IMR-90 (cell line): ENCODE measurements around the gene WDR45B. TPM values are rescaled to one million over a fixed set of nuclear protein-coding genes. Genes with fewer than 3 reads are reported as not detected.

Experiments
- ATAC-seq: fragments of 200-7000 bp; cut with Tn5 transposase; 2 replicates; pipeline ENCODE4 v1.9.1; 2020; ENCODE audit warnings: low read depth, mild to moderate bottlenecking, moderate library complexity
- BruUV-seq: library from RNA; stranded (reverse); fragments of 400-500 nt; replicated peaks from 2 replicates; lab custom pipeline; 2021; lab: Mats Ljungman, UMichigan
- CTCF ChIA-PET: fragments of 300-600 bp; formaldehyde crosslinking; extraction: SDS; loops from one replicate; lab custom pipeline; 2021; ENCODE audit warnings: antibody characterized with exemption; lab: Yijun Ruan, JAX
- POLR2A ChIA-PET: fragments of 300-600 bp; sonication (Branson Sonifier 250); formaldehyde crosslinking; loops from one replicate; lab custom pipeline; 2022; ENCODE audit warnings: antibody characterized with exemption; ENCODE audit not compliant: unreplicated experiment; lab: Charles Lee
- DNase-seq: peaks from one replicate; pipeline ENCODE4 v3.0.0; 2013
- H2AFZ ChIP-seq: replicated peaks from 2 replicates; pipeline ENCODE3; 2013; ENCODE audit warnings: low read length, mild to moderate bottlenecking; ENCODE audit not compliant: poor library complexity
- H2AK5ac ChIP-seq: 2 replicates; pipeline ENCODE4 v1.6.1; 2013; ENCODE audit warnings: low read depth, low read length, inconsistent platforms
- H2AK9ac ChIP-seq: replicated peaks from 2 replicates; pipeline ENCODE3; 2013; ENCODE audit warnings: mild to moderate bottlenecking, low read depth, low read length, moderate library complexity; ENCODE audit not compliant: poor library complexity
- H2BK120ac ChIP-seq: 2 replicates; pipeline ENCODE4 v1.6.1; 2013; ENCODE audit warnings: low read depth, low read length, inconsistent platforms
- H2BK15ac ChIP-seq: 3 replicates; pipeline ENCODE4 v1.6.1; 2013; ENCODE audit warnings: low read depth, low read length, inconsistent platforms
- H2BK20ac ChIP-seq: 2 replicates; pipeline ENCODE4 v1.6.1; 2013; ENCODE audit warnings: low read depth, mild to moderate bottlenecking, inconsistent platforms, low read length, moderate library complexity
- H2BK5ac ChIP-seq: 2 replicates; pipeline ENCODE4 v1.6.1; 2013; ENCODE audit warnings: mild to moderate bottlenecking, low read depth, low read length, inconsistent platforms; ENCODE audit not compliant: poor library complexity, severe bottlenecking
- H3K14ac ChIP-seq: replicated peaks from 2 replicates; pipeline ENCODE4 v1.6.1; 2013; ENCODE audit warnings: low read depth, low read length, inconsistent platforms
- H3K18ac ChIP-seq: 2 replicates; pipeline ENCODE4 v1.6.1; 2013; ENCODE audit warnings: low read depth, low read length, control low read depth
- H3K23ac ChIP-seq: 2 replicates; pipeline ENCODE4 v1.6.1; 2013; ENCODE audit warnings: low read depth, low read length, inconsistent platforms
- H3K27ac ChIP-seq: 2 replicates; pipeline ENCODE4 v1.5.1; 2013; ENCODE audit warnings: mild to moderate bottlenecking, control low read depth, low read length; ENCODE audit not compliant: insufficient read depth
- H3K27me3 ChIP-seq: 2 replicates; pipeline ENCODE4 v1.6.1; 2013; ENCODE audit warnings: low read length; ENCODE audit not compliant: control insufficient read depth, insufficient read depth
- H3K36me3 ChIP-seq: 2 replicates; pipeline ENCODE4 v1.6.1; 2013; ENCODE audit warnings: low read length, mixed read lengths; ENCODE audit not compliant: control insufficient read depth, insufficient read depth
- H3K4ac ChIP-seq: 2 replicates; pipeline ENCODE4 v1.6.1; 2013; ENCODE audit warnings: low read depth, low read length, inconsistent platforms
- H3K4me1 ChIP-seq: 2 replicates; pipeline ENCODE4 v1.6.1; 2013; ENCODE audit warnings: low read length, mixed read lengths; ENCODE audit not compliant: control insufficient read depth, insufficient read depth
- H3K4me2 ChIP-seq: 2 replicates; pipeline ENCODE4 v1.6.1; 2013; ENCODE audit warnings: low read depth, mild to moderate bottlenecking, control low read depth, low read length, moderate library complexity
- H3K4me3 ChIP-seq: 2 replicates; pipeline ENCODE4 v1.5.1; 2013; ENCODE audit warnings: low read depth, mild to moderate bottlenecking, control low read depth, low read length, moderate library complexity; ENCODE audit not compliant: insufficient read depth
- H3K56ac ChIP-seq: 2 replicates; pipeline ENCODE4 v1.6.1; 2013; ENCODE audit warnings: low read length, inconsistent platforms; ENCODE audit not compliant: insufficient read depth; ENCODE audit errors: extremely low read depth
- H3K79me1 ChIP-seq, 2 experiments: 2 replicates each; pipeline ENCODE4 v1.6.1; 2013; ENCODE audit warnings: low read length in 2 of 2, inconsistent platforms in 1 of 2, low read depth in 1 of 2
- H3K9ac ChIP-seq: 2 replicates; pipeline ENCODE4 v1.6.1; 2013; ENCODE audit warnings: low read depth, low read length, control low read depth
- H3K9me1 ChIP-seq: 2 replicates; pipeline ENCODE4 v1.6.1; 2013; ENCODE audit warnings: low read length, inconsistent platforms; ENCODE audit not compliant: insufficient read depth
- H3K9me3 ChIP-seq: 2 replicates; pipeline ENCODE4 v1.6.1; 2013; ENCODE audit warnings: low read length; ENCODE audit not compliant: control insufficient read depth, insufficient read depth
- H4K20me1 ChIP-seq: 2 replicates; pipeline ENCODE4 v1.6.1; 2013; ENCODE audit warnings: low read length, inconsistent platforms; ENCODE audit not compliant: insufficient read depth
- H4K5ac ChIP-seq: 2 replicates; pipeline ENCODE4 v1.6.1; 2013; ENCODE audit warnings: mild to moderate bottlenecking, low read depth, low read length, control low read depth
- H4K8ac ChIP-seq, 2 experiments: 2 replicates each; pipeline ENCODE4 v1.6.1; 2013; ENCODE audit warnings: low read depth in 2 of 2, low read length in 2 of 2, control low read depth in 1 of 2, inconsistent platforms in 1 of 2
- H4K91ac ChIP-seq: 2 replicates; pipeline ENCODE4 v1.6.1; 2013; ENCODE audit warnings: low read depth, low read length, inconsistent platforms; ENCODE audit not compliant: insufficient read depth
- BHLHE40 ChIP-seq: fragments of 150-350 bp; IDR thresholded peaks from 2 replicates; pipeline ENCODE4 v1.6.1; 2016; ENCODE audit warnings: mild to moderate bottlenecking, low read depth, low read length
- CEBPB ChIP-seq: IDR thresholded peaks from 2 replicates; pipeline ENCODE4 v1.6.1; 2012; ENCODE audit warnings: low read depth, low read length, improper control_type of control experiment
- CHD1 ChIP-seq: IDR thresholded peaks from 2 replicates; pipeline ENCODE4 v1.6.1; 2012; ENCODE audit warnings: low read depth, low read length, improper control_type of control experiment
- FOS ChIP-seq: fragments of 150-350 bp; IDR thresholded peaks from 2 replicates; pipeline ENCODE4 v1.6.1; 2016; ENCODE audit warnings: low read depth, low read length
- MAFK ChIP-seq: IDR thresholded peaks from 2 replicates; pipeline ENCODE4 v1.6.1; 2012; ENCODE audit warnings: low read depth, low read length, improper control_type of control experiment
- MAZ ChIP-seq: IDR thresholded peaks from 2 replicates; pipeline ENCODE4 v1.6.1; 2012; ENCODE audit warnings: low read depth, mild to moderate bottlenecking, low read length, improper control_type of control experiment, moderate library complexity, borderline replicate concordance
- MXI1 ChIP-seq: IDR thresholded peaks from 2 replicates; pipeline ENCODE4 v1.6.1; 2012; ENCODE audit warnings: low read depth, mild to moderate bottlenecking, low read length, moderate library complexity, borderline replicate concordance
- NFE2L2 ChIP-seq: fragments of 150-350 bp; IDR thresholded peaks from 2 replicates; pipeline ENCODE4 v1.6.1; 2016; ENCODE audit warnings: low read depth, mild to moderate bottlenecking, low read length
- POLR2A ChIP-seq: IDR thresholded peaks from 2 replicates; pipeline ENCODE4 v1.6.1; 2012; ENCODE audit warnings: mild to moderate bottlenecking, low read depth, low read length
- RAD21 ChIP-seq: IDR thresholded peaks from 2 replicates; pipeline ENCODE4 v1.6.1; 2012; ENCODE audit warnings: low read length, improper control_type of control experiment
- RCOR1 ChIP-seq: IDR thresholded peaks from 2 replicates; pipeline ENCODE4 v1.6.1; 2012; ENCODE audit warnings: mild to moderate bottlenecking, low read length, improper control_type of control experiment; ENCODE audit not compliant: insufficient replicate concordance
- RFX5 ChIP-seq: IDR thresholded peaks from 2 replicates; pipeline ENCODE4 v1.8.0; 2012; ENCODE audit warnings: low read depth, mild to moderate bottlenecking, low read length, moderate library complexity
- SMC3 ChIP-seq: fragments of 150-350 bp; IDR thresholded peaks from 2 replicates; pipeline ENCODE4 v1.6.1; 2016; ENCODE audit warnings: low read depth, mild to moderate bottlenecking, antibody characterized with exemption, low read length, moderate library complexity
- WGBS, 2 experiments: methylation state at CpG; one replicate each; pipeline versions ENCODE4 v1.1.5 to v1.1.7; 2013; ENCODE audit warnings: missing lambda C conversion rate in 2 of 2; ENCODE audit not compliant: insufficient read length in 1 of 2; ENCODE audit errors: extremely low coverage in 2 of 2; 5-methylcytosine and 5-hydroxymethylcytosine counted together
- dilution Hi-C: fragments of 300-500 bp; cut with HindIII; formaldehyde crosslinking; loops from one replicate; pipeline ENCODE4 v1.14.3; 2018; ENCODE audit warnings: low sequenced_read_pairs; ENCODE audit not compliant: unreplicated experiment
- in situ Hi-C: fragments of 300-500 bp; cut with MboI; formaldehyde crosslinking; loops from 3 replicates; pipeline ENCODE4 v1.14.3; 2019; ENCODE audit warnings: low sequenced_read_pairs, inconsistent platforms, mixed read lengths
- intact Hi-C: fragments of 100-400 bp; cut with micrococcal nuclease; formaldehyde crosslinking; loops from 2 replicates; pipeline ENCODE4 v1.10.0; 2022
- polyA plus RNA-seq, 3 experiments: library from polyadenylated mRNA; depleted of rRNA; stranded (reverse); fragments of >200 nt; gene quantifications; 2 replicates each; pipeline ENCODE4 v1.2.3, GENCODE V29; 2012; ENCODE audit warnings: low replicate concordance in 1 of 3
- total RNA-seq: library from RNA; depleted of rRNA; stranded (reverse); fragments of >200 nt; gene quantifications from 2 replicates; pipeline ENCODE4 v1.2.3, GENCODE V29; 2012
- TF ChIP-seq, protein P1 (sequence below): conservative IDR thresholded peaks from 2 replicates; pipeline ENCODE4 v1.5.1; 2012; ENCODE audit warnings: mild to moderate bottlenecking, low read depth, low read length, improper control_type of control experiment
- TF ChIP-seq, protein P2 (sequence below): fragments of 150-350 bp; IDR thresholded peaks from 2 replicates; pipeline ENCODE4 v1.6.1; 2017; ENCODE audit warnings: mild to moderate bottlenecking, antibody characterized with exemption, low read length, low read depth

Gene WDR45B
- total and polyA plus RNA-seq, 2 of the 4 experiments (the other 2 are of a cell fraction): 98.2 to 110 TPM

DNA sequence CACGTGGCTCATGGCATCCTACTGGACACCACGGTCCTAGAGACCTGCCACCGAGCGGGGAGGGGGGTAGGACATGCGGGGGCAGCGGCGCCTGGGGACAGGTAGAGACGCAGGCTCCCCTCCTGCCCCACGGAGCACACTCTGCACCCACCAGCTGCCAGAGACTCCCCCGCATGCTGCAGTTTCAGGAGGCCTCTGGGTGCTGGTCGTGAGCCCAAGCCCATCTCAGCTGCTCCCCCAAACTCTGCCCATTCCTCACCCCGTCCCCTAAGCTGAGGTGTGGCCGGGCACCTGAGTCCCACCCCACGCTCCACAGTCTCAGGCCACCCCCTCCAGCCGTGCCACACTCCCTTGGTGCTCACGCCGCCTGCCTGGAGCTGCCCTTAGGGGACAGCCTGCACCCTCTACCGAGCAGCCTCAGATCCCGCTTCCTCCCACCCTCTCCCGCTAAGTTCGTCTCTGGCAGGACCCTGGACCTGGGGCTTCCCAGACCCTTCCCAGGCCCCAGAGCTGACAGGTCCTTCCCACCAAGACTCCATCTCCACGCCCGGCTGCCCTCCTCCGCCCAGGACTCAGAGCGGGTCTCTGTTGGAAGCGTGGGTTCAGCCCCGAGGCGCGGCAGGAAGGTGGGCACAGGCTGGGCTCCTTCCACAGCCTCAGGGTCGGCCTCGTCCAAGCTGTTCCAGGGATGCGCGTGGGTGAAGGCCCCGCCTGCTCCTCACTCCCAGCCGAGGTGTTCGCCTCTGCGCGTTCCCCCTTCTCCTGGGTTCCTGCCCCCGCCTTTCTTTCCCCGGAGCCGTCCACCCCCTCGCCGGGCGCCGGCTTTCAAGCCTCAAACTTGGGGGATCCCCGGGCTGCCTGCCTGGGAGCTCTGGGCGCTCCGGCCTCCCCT lies 48.9 kb upstream of the WDR45B start:
- Histone ChIP-seq H4K5ac (no peak overlapping the region), H3K9me1 (peaks cover 5% of the 10 kb centered on the region), H2AK5ac (no peak overlapping the region), H4K91ac (no peak overlapping the region), H3K18ac (no peak overlapping the region), H3K36me3 (no peaks in the 10 kb centered on the region), H3K14ac (no peak overlapping the region), H3K27me3 (peaks cover 2% of the 10 kb centered on the region; the same call in 1 of the 2 replicates), H3K23ac (peak overlapping the region; percentile 27; the same call in 1 of the 2 replicates), H2BK120ac (no peak overlapping the region), H2BK15ac (no peak overlapping the region), H4K20me1 (no peaks in the 10 kb centered on the region; the same call in 1 of the 2 replicates), H2AFZ (peak overlapping the region; percentile 79), H3K9ac (0 out of 2 replicates have a peak overlapping the region, but pooled peaks have one; percentile 17), H3K79me1 (peaks cover 0 to 7% of the 10 kb centered on the region in 2 experiments; a peak in 2 of 4 replicates), H3K4me1 (peaks cover 6% of the 10 kb centered on the region; the same call in 1 of the 2 replicates), H3K4me2 (peak overlapping the region; percentile 88), H2BK20ac (no peak overlapping the region), H3K9me3 (peaks cover 2% of the 10 kb centered on the region), H3K4me3 (peak overlapping the region; percentile 89), H2BK5ac (no peak overlapping the region), H3K4ac (no peak overlapping the region), H3K27ac (no peak overlapping the region), H2AK9ac (peak overlapping the region; percentile 16), H4K8ac (no peak overlapping the region), H3K56ac (no peak overlapping the region)
- TF ChIP-seq CEBPB (no peak), FOS (no peak), BHLHE40 (no peak), SMC3 (no peak), CHD1 (no peak), NFE2L2 (no peak), POLR2A (no peak), RAD21 (no peak), MXI1 (no peak), RFX5 (no peak), MAZ (no peak), RCOR1 (no peak), MAFK (no peak)
- TF ChIP-seq, protein P1, sequence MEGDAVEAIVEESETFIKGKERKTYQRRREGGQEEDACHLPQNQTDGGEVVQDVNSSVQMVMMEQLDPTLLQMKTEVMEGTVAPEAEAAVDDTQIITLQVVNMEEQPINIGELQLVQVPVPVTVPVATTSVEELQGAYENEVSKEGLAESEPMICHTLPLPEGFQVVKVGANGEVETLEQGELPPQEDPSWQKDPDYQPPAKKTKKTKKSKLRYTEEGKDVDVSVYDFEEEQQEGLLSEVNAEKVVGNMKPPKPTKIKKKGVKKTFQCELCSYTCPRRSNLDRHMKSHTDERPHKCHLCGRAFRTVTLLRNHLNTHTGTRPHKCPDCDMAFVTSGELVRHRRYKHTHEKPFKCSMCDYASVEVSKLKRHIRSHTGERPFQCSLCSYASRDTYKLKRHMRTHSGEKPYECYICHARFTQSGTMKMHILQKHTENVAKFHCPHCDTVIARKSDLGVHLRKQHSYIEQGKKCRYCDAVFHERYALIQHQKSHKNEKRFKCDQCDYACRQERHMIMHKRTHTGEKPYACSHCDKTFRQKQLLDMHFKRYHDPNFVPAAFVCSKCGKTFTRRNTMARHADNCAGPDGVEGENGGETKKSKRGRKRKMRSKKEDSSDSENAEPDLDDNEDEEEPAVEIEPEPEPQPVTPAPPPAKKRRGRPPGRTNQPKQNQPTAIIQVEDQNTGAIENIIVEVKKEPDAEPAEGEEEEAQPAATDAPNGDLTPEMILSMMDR: no peak
- TF ChIP-seq, protein P2, sequence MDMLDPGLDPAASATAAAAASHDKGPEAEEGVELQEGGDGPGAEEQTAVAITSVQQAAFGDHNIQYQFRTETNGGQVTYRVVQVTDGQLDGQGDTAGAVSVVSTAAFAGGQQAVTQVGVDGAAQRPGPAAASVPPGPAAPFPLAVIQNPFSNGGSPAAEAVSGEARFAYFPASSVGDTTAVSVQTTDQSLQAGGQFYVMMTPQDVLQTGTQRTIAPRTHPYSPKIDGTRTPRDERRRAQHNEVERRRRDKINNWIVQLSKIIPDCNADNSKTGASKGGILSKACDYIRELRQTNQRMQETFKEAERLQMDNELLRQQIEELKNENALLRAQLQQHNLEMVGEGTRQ: no peak
- no TSS peak for BruUV-seq
- intact Hi-C loops: no loop called here
- no peak for ATAC-seq
- ChIA-PET CTCF (no interaction called here), POLR2A (no interaction called here)
- WGBS, 2 experiments: 15% methylated on average over 25 of the region's 48 CpGs; no CpG with 5 or more reads in 1 of the 2 experiments
- dilution Hi-C loops: no loop called here
- no peak for DNase-seq
- in situ Hi-C loops: no loop called here
